H1 (cell line): ENCODE results near the gene FAU. TPM values are rescaled to one million over a fixed set of nuclear protein-coding genes. Genes with fewer than 3 reads are reported as not detected.

Source experiments
- CTCF ChIA-PET: fragments of 300-600 bp; sonication (Branson Sonifier 250); formaldehyde crosslinking; loops from one replicate; lab custom pipeline; 2021; ENCODE audit not compliant: partially characterized antibody; lab: Charles Lee
- POLR2A ChIA-PET: fragments of 300-600 bp; sonication (Branson Sonifier 250); formaldehyde crosslinking; loops from one replicate; lab custom pipeline; 2021; ENCODE audit warnings: inconsistent platforms; ENCODE audit not compliant: partially characterized antibody; lab: Charles Lee
- DNase-seq, 2 experiments: peaks; one replicate each; pipeline versions ENCODE4 v3.0.0 to v3.0.0-alpha.2; 2010 to 2022; ENCODE audit warnings: low spot score in 2 of 2, low read depth in 1 of 2, mixed read lengths in 1 of 2
- FAIRE-seq: peaks from 2 replicates; lab custom pipeline; 2011; peaks lifted over from hg19 to GRCh38; lab: Jason Lieb, UNC
- H2AFZ ChIP-seq: 2 replicates; pipeline ENCODE4 v1.8.1; 2012; ENCODE audit warnings: low read length, inconsistent platforms
- H2AK5ac ChIP-seq: 2 replicates; pipeline ENCODE4 v1.6.1; 2013; ENCODE audit warnings: low read depth, low read length
- H2BK120ac ChIP-seq: replicated peaks from 2 replicates; pipeline ENCODE3; 2013; ENCODE audit warnings: low read depth, low read length, inconsistent platforms
- H2BK12ac ChIP-seq: 2 replicates; pipeline ENCODE4 v1.6.1; 2013; ENCODE audit warnings: low read depth, low read length
- H2BK15ac ChIP-seq: 2 replicates; pipeline ENCODE4 v1.6.1; 2013; ENCODE audit warnings: low read length
- H2BK20ac ChIP-seq: 2 replicates; pipeline ENCODE4 v1.6.1; 2013; ENCODE audit warnings: low read length
- H2BK5ac ChIP-seq: 2 replicates; pipeline ENCODE4 v1.6.1; 2013; ENCODE audit warnings: low read depth, low read length
- H3K14ac ChIP-seq: 2 replicates; pipeline ENCODE4 v1.6.1; 2013; ENCODE audit warnings: inconsistent platforms; ENCODE audit not compliant: insufficient read length
- H3K18ac ChIP-seq: 2 replicates; pipeline ENCODE4 v1.6.1; 2013; ENCODE audit warnings: low read length; ENCODE audit errors: extremely low read depth
- H3K23ac ChIP-seq: 2 replicates; pipeline ENCODE4 v1.6.1; 2013; ENCODE audit warnings: inconsistent platforms; ENCODE audit not compliant: insufficient read length
- H3K23me2 ChIP-seq: 2 replicates; pipeline ENCODE4 v1.6.1; 2013; ENCODE audit warnings: low read depth, low read length
- H3K27ac ChIP-seq: 2 replicates; pipeline ENCODE4 v1.6.1; 2011; ENCODE audit warnings: low read depth, low read length, inconsistent platforms
- H3K27me3 ChIP-seq, 4 experiments: replicated peaks in 1 of 4; 1 replicate in 1 of 4; 2 replicates in 3 of 4; pipeline versions ENCODE4 v1.6.1 to v1.8.1; 2011 to 2013; ENCODE audit warnings: low read length in 3 of 4, mild to moderate bottlenecking in 3 of 4, inconsistent platforms in 2 of 4, mixed read lengths in 2 of 4, moderate library complexity in 1 of 4; ENCODE audit not compliant: control insufficient read depth in 3 of 4, insufficient read depth in 3 of 4; ENCODE audit errors: extremely low read depth in 1 of 4
- H3K36me3 ChIP-seq, 4 experiments: 2 replicates each; pipeline versions ENCODE4 v1.6.1 to v1.8.1; 2011 to 2013; ENCODE audit warnings: mild to moderate bottlenecking in 4 of 4, low read length in 3 of 4, moderate library complexity in 2 of 4, control low read depth in 1 of 4, inconsistent platforms in 1 of 4; ENCODE audit not compliant: insufficient read depth in 4 of 4, control insufficient read depth in 2 of 4
- H3K4ac ChIP-seq: replicated peaks from 2 replicates; pipeline ENCODE3; 2013; ENCODE audit warnings: low read length, low read depth, mixed read lengths, inconsistent platforms; ENCODE audit not compliant: insufficient read length
- H3K4me1 ChIP-seq, 4 experiments: replicated peaks in 1 of 4; 1 replicate in 1 of 4; 2 replicates in 3 of 4; pipeline versions ENCODE4 v1.6.1 to v1.8.1; 2011 to 2013; ENCODE audit warnings: low read length in 3 of 4, inconsistent platforms in 2 of 4, mixed read lengths in 1 of 4; ENCODE audit not compliant: insufficient read depth in 4 of 4, control insufficient read depth in 3 of 4
- H3K4me2 ChIP-seq, 2 experiments: 2 replicates each; pipeline versions ENCODE4 v1.6.1 to v1.8.1; 2011 to 2013; ENCODE audit warnings: low read depth in 2 of 2, low read length in 2 of 2, control low read depth in 1 of 2, inconsistent platforms in 1 of 2, mild to moderate bottlenecking in 1 of 2; ENCODE audit not compliant: insufficient read depth in 1 of 2
- H3K4me3 ChIP-seq, 4 experiments: fragments of 200-600, 300-600 bp in 1 of 4; sonication (generic), shearing (Covaris generic), sonication (Bioruptor Twin) in 1 of 4; 2 replicates each; pipeline versions ENCODE4 v1.5.1 to v1.8.1; 2011 to 2016; ENCODE audit warnings: low read length in 4 of 4, low read depth in 3 of 4, control low read depth in 2 of 4, inconsistent platforms in 2 of 4, mild to moderate bottlenecking in 2 of 4, mixed read lengths in 1 of 4, moderate library complexity in 1 of 4; ENCODE audit not compliant: insufficient read depth in 2 of 4; ENCODE audit errors: extremely low read depth in 1 of 4
- H3K56ac ChIP-seq: replicated peaks from 2 replicates; pipeline ENCODE3; 2013; ENCODE audit warnings: low read depth, mild to moderate bottlenecking, mixed read lengths, low read length, inconsistent platforms; ENCODE audit not compliant: insufficient read length
- H3K79me1 ChIP-seq: 2 replicates; pipeline ENCODE4 v1.6.1; 2013; ENCODE audit warnings: low read depth, low read length, control low read depth
- H3K79me2 ChIP-seq, 2 experiments: 2 replicates each; pipeline versions ENCODE4 v1.6.1 to v1.8.1; 2012 to 2013; ENCODE audit warnings: low read length in 2 of 2, mild to moderate bottlenecking in 2 of 2, inconsistent platforms in 1 of 2; ENCODE audit not compliant: insufficient read depth in 2 of 2, control insufficient read depth in 1 of 2
- H3K9ac ChIP-seq, 4 experiments: replicated peaks in 1 of 4; 1 replicate in 1 of 4; 2 replicates in 3 of 4; pipeline versions ENCODE4 v1.6.1 to v1.8.1; 2011 to 2013; ENCODE audit warnings: low read depth in 3 of 4, low read length in 3 of 4, control low read depth in 2 of 4, mild to moderate bottlenecking in 2 of 4, moderate library complexity in 2 of 4, inconsistent platforms in 1 of 4; ENCODE audit errors: extremely low read depth in 1 of 4
- H3K9me3 ChIP-seq, 2 experiments: 2 replicates each; pipeline versions ENCODE4 v1.6.1 to v1.8.1; 2012 to 2013; ENCODE audit warnings: mild to moderate bottlenecking in 2 of 2, moderate library complexity in 2 of 2, control low read depth in 1 of 2, inconsistent platforms in 1 of 2, low read depth in 1 of 2, low read length in 1 of 2, mixed read lengths in 1 of 2; ENCODE audit not compliant: insufficient read depth in 2 of 2
- H4K20me1 ChIP-seq, 2 experiments: replicated peaks in 1 of 2; 2 replicates each; pipeline versions ENCODE3 to v1.8.1; 2011 to 2013; ENCODE audit warnings: inconsistent platforms in 2 of 2, low read length in 2 of 2, mild to moderate bottlenecking in 1 of 2; ENCODE audit not compliant: insufficient read depth in 2 of 2, control insufficient read depth in 1 of 2
- H4K5ac ChIP-seq: 2 replicates; pipeline ENCODE4 v1.6.1; 2013; ENCODE audit warnings: low read length, low read depth, mixed read lengths, inconsistent platforms; ENCODE audit not compliant: insufficient read length
- H4K8ac ChIP-seq: 2 replicates; pipeline ENCODE4 v1.8.0; 2013; ENCODE audit warnings: mild to moderate bottlenecking, moderate library complexity, low read length, inconsistent platforms; ENCODE audit not compliant: insufficient read depth; ENCODE audit errors: extremely low read depth
- H4K91ac ChIP-seq: replicated peaks from 2 replicates; pipeline ENCODE3; 2013; ENCODE audit warnings: low read length, mixed read lengths, inconsistent platforms; ENCODE audit not compliant: insufficient read length
- CBX8 ChIP-seq: fragments of 300-800, 300-1000 bp; sonication (generic); IDR thresholded peaks from 2 replicates; pipeline ENCODE4 v1.7.1; 2016; ENCODE audit warnings: low read depth, low read length, borderline replicate concordance
- RAD21 ChIP-seq, 2 experiments: IDR thresholded peaks in 1 of 2; conservative IDR thresholded peaks in 1 of 2; 2 replicates each; pipeline ENCODE4 v1.6.1; 2011; ENCODE audit warnings: low read depth in 2 of 2, low read length in 2 of 2, improper control_type of control experiment in 1 of 2, inconsistent platforms in 1 of 2, mild to moderate bottlenecking in 1 of 2, moderate library complexity in 1 of 2
- WGBS, 2 experiments: shearing (Covaris generic) in 1 of 2; methylation state at CpG; one replicate each; pipeline versions ENCODE4 v1.1.6 to v1.1.7; 2013 to 2015; ENCODE audit warnings: low lambda C conversion rate in 2 of 2, mixed read lengths in 2 of 2, inconsistent platforms in 1 of 2, low coverage in 1 of 2, missing lambda C conversion rate in 1 of 2; ENCODE audit not compliant: insufficient replicate concordance in 2 of 2, insufficient coverage in 1 of 2, insufficient read length in 1 of 2; ENCODE audit errors: extremely low coverage in 1 of 2, missing lambda C conversion rate in 1 of 2; 5-methylcytosine and 5-hydroxymethylcytosine counted together
- polyA plus RNA-seq, 7 experiments: library from polyadenylated mRNA; depleted of rRNA in 3 of 7; stranded (reverse) in 5 of 7; unstranded in 2 of 7; fragments of >200 nt in 5 of 7; fragments of 200-250 nt in 2 of 7; gene quantifications; 1 replicate in 5 of 7; 2 replicates in 1 of 7; 4 replicates in 1 of 7; pipeline versions ENCODE4 v1.2.1 to v1.2.3, GENCODE V29; 2011 to 2013; ENCODE audit warnings: missing spikeins in 2 of 7, mixed read lengths in 2 of 7
- total RNA-seq: library from RNA; stranded (reverse); fragmentation: NEBNext Ultra II Directional; extraction: Animal tissue kit (Norgen Biotek cat#: 25700); gene quantifications from 2 replicates; pipeline ENCODE4 v1.2.1, GENCODE V29; 2021

Gene FAU
- total and polyA plus RNA-seq, 2 of the 8 experiments (the other 6 are each of a cell fraction or from before 2014, with no cell fraction given): 826 to 896 TPM

DNA sequence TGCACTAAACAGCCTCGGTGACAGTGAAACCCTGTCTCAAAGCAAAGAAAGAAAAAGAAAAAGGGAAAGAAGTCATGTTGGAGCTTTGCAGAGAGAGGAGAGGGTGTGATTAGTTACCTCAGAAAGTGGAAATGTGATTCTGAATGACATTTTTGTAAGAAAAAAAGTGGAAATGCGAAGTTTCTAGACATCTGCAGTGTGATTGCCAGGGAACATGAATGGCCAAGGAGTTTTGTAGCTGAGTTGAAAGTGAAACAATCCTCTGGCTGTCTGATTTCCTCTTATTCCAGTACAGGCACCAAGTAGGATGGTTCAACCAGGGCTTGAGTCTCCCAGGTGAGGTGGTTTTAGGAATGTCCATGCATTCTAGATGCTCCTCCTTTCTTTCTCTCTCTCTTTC is 30.2 kb upstream of the FAU start:
- ChIA-PET POLR2A (interaction anchor here (0.6 to 1.3 kb wide), 3 partner anchors 8 to 30 kb away, joined by 3 read pairs; partner anchors contain the start of genes FAU and MRPL49), CTCF (interaction anchor here (0.5 to 1.7 kb wide), 4 partner anchors 17 to 175 kb away, joined by 3 to 4 read pairs (median 4); partner anchors contain the start of gene CAPN1)
- H2BK12ac ChIP-seq: no peak overlapping the region
- peaks cover 0 to 3% of the 10 kb centered on the region in 2 experiments; a peak in 1 of 4 replicates for H3K9me3 ChIP-seq
- H3K23me2 ChIP-seq: no peaks in the 10 kb centered on the region
- no peak overlapping the region for H4K5ac ChIP-seq
- H3K79me1 ChIP-seq: no peaks in the 10 kb centered on the region
- H3K14ac ChIP-seq: no peak overlapping the region
- no peaks in the 10 kb centered on the region for H3K79me2 ChIP-seq
- H4K8ac ChIP-seq: no peak overlapping the region
- H2BK120ac ChIP-seq: no peak overlapping the region
- no peaks in the 10 kb centered on the region for H4K20me1 ChIP-seq
- no peak overlapping the region for H2BK15ac ChIP-seq
- no peak overlapping the region for H2BK20ac ChIP-seq
- TF ChIP-seq RAD21 (IDR thresholded peaks at IDR 0.05 in 1 of 2, conservative IDR thresholded peaks at IDR 0.05 in 1 of 2; ENCODE audit: low read depth in 2 of 2, low read length in 2 of 2): no peak
- TF ChIP-seq CBX8: no peak
- H3K4me1 ChIP-seq: no peaks in the 10 kb centered on the region
- no peak overlapping the region for H2AK5ac ChIP-seq
- H3K56ac ChIP-seq: no peak overlapping the region
- WGBS, 2 experiments: 83% methylated on average over 2 of the region's 2 CpGs; no CpG with 5 or more reads in 1 of the 2 experiments
- H3K9ac ChIP-seq: no peak overlapping the region
- H4K91ac ChIP-seq: no peak overlapping the region
- H3K4me3 ChIP-seq: no peak overlapping the region
- FAIRE-seq: no peak
- H3K27ac ChIP-seq: no peak overlapping the region
- no peak overlapping the region for H3K23ac ChIP-seq
- H3K4me2 ChIP-seq: no peak overlapping the region
- no peak for DNase-seq
- no peak overlapping the region for H2AFZ ChIP-seq
- H2BK5ac ChIP-seq: no peak overlapping the region
- H3K27me3 ChIP-seq: no peaks in the 10 kb centered on the region
- no peaks in the 10 kb centered on the region for H3K36me3 ChIP-seq
- H3K18ac ChIP-seq: no peak overlapping the region
- H3K4ac ChIP-seq: no peak overlapping the region
